Right ventricle myocardium inferior (tissue), 1 donor: ENCODE results near the gene LUZP2. TPM values are rescaled to one million over a fixed set of nuclear protein-coding genes. Genes with fewer than 3 reads are reported as not detected.
A peak's percentile ranks its signal among the peaks of the same experiment; 100 is the strongest.

Experiments used
- ATAC-seq: fragments of 200-7000 bp; cut with Tn5 transposase; one replicate; pipeline ENCODE4 v1.9.1; 2020; ENCODE audit warnings: mild to moderate bottlenecking, moderate library complexity
- DNase-seq: peaks from one replicate; pipeline ENCODE4 v3.0.0; 2021; ENCODE audit errors: missing footprints
- intact Hi-C: fragments of 100-400 bp; cut with DNase I; formaldehyde crosslinking; loops from one replicate; pipeline ENCODE4 v1.11.0; 2022
- total RNA-seq: library from RNA; stranded (reverse); fragmentation: NEBNext Ultra II Directional; extraction: Animal tissue kit (Norgen Biotek cat#: 25700); gene quantifications from one replicate; pipeline ENCODE4 v1.2.1, GENCODE V29; 2021
- donor health status: DM: no; HTN: yes; CAD: no; lungs with severe emphysema.

The LUZP2 gene
- total RNA-seq, 1 donor from 2014 or later: not detected

- intact Hi-C loops: no loop called here
- DNase-seq: no peak
- ATAC-seq: no peak
Measured at GRCh38 chr11:24622262-24622661, 125.4 kb downstream of the LUZP2 start.

- DNase-seq (no peak), ATAC-seq (no peak)
- intact Hi-C loops: no loop called here
Measured at GRCh38 chr11:24623121-24623520, 126.3 kb downstream of the LUZP2 start.

- intact Hi-C loops: no loop called here
- no peak for DNase-seq
- no peak for ATAC-seq
Measured at GRCh38 chr11:24624432-24624831, 127.6 kb downstream of the LUZP2 start.

GRCh38 chr11:24625975-24626374 is 129.1 kb downstream of the LUZP2 start:
- intact Hi-C loops: no loop called here
- DNase-seq (no peak), ATAC-seq (no peak)

- intact Hi-C loops: no loop called here
- no peak for ATAC-seq
Measured at GRCh38 chr11:24628224-24628776, 131.4 kb downstream of the LUZP2 start.

GRCh38 chr11:24634606-24635160 is 137.8 kb downstream of the LUZP2 start:
- DNase-seq (no peak), ATAC-seq (no peak)
- intact Hi-C loops: no loop called here

More at GRCh38 chr11:24628224-24628776, 131.4 kb downstream of the LUZP2 start:
- DNase-seq: no peak

- no peak for DNase-seq
- intact Hi-C loops: no loop called here
- ATAC-seq: no peak
Measured at GRCh38 chr11:24635588-24636290, 138.9 kb downstream of the LUZP2 start.

- ATAC-seq: no peak
- no peak for DNase-seq
- intact Hi-C loops: no loop called here
Measured at GRCh38 chr11:24636291-24636629, 139.4 kb downstream of the LUZP2 start.

GRCh38 chr11:24637520-24637919 is 140.7 kb downstream of the LUZP2 start:
- no peak for DNase-seq
- intact Hi-C loops: no loop called here
- no peak for ATAC-seq

GRCh38 chr11:24642648-24643047 is 145.8 kb downstream of the LUZP2 start:
- DNase-seq (no peak), ATAC-seq (no peak)
- intact Hi-C loops: no loop called here

- intact Hi-C loops: no loop called here
- DNase-seq (no peak), ATAC-seq (no peak)
Measured at GRCh38 chr11:24645563-24645962, 148.7 kb downstream of the LUZP2 start.

- ATAC-seq: no peak
- intact Hi-C loops: no loop called here
Measured at GRCh38 chr11:24651873-24652272, 155.0 kb downstream of the LUZP2 start.

GRCh38 chr11:24653901-24654300 is 157.0 kb downstream of the LUZP2 start:
- intact Hi-C loops: no loop called here
- ATAC-seq (no peak), DNase-seq (no peak)

More at GRCh38 chr11:24651873-24652272, 155.0 kb downstream of the LUZP2 start:
- no peak for DNase-seq

GRCh38 chr11:24661331-24661730 is 164.5 kb downstream of the LUZP2 start:
- intact Hi-C loops: no loop called here
- ATAC-seq: no peak
- no peak for DNase-seq

GRCh38 chr11:24664399-24664798 is 167.5 kb downstream of the LUZP2 start:
- ATAC-seq (no peak), DNase-seq (peak; percentile 53)
- intact Hi-C loops: no loop called here

- ATAC-seq: no peak
- DNase-seq: no peak
- intact Hi-C loops: no loop called here
Measured at GRCh38 chr11:24667353-24667968, 170.6 kb downstream of the LUZP2 start.

- intact Hi-C loops: no loop called here
- ATAC-seq (no peak), DNase-seq (no peak)
Measured at GRCh38 chr11:24678703-24679348, 182.0 kb downstream of the LUZP2 start.

- intact Hi-C loops: no loop called here
- no peak for ATAC-seq
- DNase-seq: no peak
Measured at GRCh38 chr11:24679821-24680351, 183.0 kb downstream of the LUZP2 start.

GRCh38 chr11:24683583-24683982 is 186.7 kb downstream of the LUZP2 start:
- DNase-seq (no peak), ATAC-seq (no peak)
- intact Hi-C loops: no loop called here
